ENCODE measurements around the gene TRMT10A. TPM values are rescaled to one million over a fixed set of nuclear protein-coding genes. Genes with fewer than 3 reads are reported as not detected.

Gene TRMT10A
- total RNA-seq, 6 experiments from 2014 or later: 4.1 to 6.8 (median 5.2) TPM

GRCh38 chr4:99587309-99587708 lies 23.5 kb upstream of the TRMT10A start:
- Mint-ChIP-seq H3K9me3 (no peaks in the 10 kb centered on the region), H3K27me3 (ENCODE audit: insufficient read depth) (no peaks in the 10 kb centered on the region; the same call in 1 of the 2 replicates), H3K4me3 (no peak overlapping the region), H3K4me1 (ENCODE audit: low read depth) (no peaks in the 10 kb centered on the region), H3K36me3 (ENCODE audit: low read depth) (no peaks in the 10 kb centered on the region), H3K27ac (no peak overlapping the region)
- TF ChIP-seq, protein P1, sequence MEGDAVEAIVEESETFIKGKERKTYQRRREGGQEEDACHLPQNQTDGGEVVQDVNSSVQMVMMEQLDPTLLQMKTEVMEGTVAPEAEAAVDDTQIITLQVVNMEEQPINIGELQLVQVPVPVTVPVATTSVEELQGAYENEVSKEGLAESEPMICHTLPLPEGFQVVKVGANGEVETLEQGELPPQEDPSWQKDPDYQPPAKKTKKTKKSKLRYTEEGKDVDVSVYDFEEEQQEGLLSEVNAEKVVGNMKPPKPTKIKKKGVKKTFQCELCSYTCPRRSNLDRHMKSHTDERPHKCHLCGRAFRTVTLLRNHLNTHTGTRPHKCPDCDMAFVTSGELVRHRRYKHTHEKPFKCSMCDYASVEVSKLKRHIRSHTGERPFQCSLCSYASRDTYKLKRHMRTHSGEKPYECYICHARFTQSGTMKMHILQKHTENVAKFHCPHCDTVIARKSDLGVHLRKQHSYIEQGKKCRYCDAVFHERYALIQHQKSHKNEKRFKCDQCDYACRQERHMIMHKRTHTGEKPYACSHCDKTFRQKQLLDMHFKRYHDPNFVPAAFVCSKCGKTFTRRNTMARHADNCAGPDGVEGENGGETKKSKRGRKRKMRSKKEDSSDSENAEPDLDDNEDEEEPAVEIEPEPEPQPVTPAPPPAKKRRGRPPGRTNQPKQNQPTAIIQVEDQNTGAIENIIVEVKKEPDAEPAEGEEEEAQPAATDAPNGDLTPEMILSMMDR (IDR thresholded peaks at IDR 0.05): no peak
- DNase-seq: no peak

- Mint-ChIP-seq H3K4me3 (no peak overlapping the region), H3K36me3 (ENCODE audit: low read depth) (no peaks in the 10 kb centered on the region), H3K27ac (no peak overlapping the region), H3K4me1 (ENCODE audit: low read depth) (no peaks in the 10 kb centered on the region), H3K9me3 (no peaks in the 10 kb centered on the region), H3K27me3 (ENCODE audit: insufficient read depth) (no peaks in the 10 kb centered on the region; the same call in 1 of the 2 replicates)
- TF ChIP-seq, protein P1 (IDR thresholded peaks at IDR 0.05): no peak
- no peak for DNase-seq
These were observed 23.0 kb upstream of the TRMT10A start for GRCh38 chr4:99586797-99587196.

GRCh38 chr4:99586322-99586721 lies 22.5 kb upstream of the TRMT10A start:
- H3K4me3 Mint-ChIP-seq: no peak overlapping the region
- no peak overlapping the region for H3K27ac Mint-ChIP-seq
- H3K36me3 Mint-ChIP-seq (ENCODE audit: low read depth): no peaks in the 10 kb centered on the region
- H3K4me1 Mint-ChIP-seq (ENCODE audit: low read depth): no peaks in the 10 kb centered on the region
- no peak for DNase-seq
- TF ChIP-seq, protein P1 (IDR thresholded peaks at IDR 0.05): no peak
- no peaks in the 10 kb centered on the region for H3K9me3 Mint-ChIP-seq
- no peaks in the 10 kb centered on the region; the same call in 1 of the 2 replicates for H3K27me3 Mint-ChIP-seq (ENCODE audit: insufficient read depth)

DNA sequence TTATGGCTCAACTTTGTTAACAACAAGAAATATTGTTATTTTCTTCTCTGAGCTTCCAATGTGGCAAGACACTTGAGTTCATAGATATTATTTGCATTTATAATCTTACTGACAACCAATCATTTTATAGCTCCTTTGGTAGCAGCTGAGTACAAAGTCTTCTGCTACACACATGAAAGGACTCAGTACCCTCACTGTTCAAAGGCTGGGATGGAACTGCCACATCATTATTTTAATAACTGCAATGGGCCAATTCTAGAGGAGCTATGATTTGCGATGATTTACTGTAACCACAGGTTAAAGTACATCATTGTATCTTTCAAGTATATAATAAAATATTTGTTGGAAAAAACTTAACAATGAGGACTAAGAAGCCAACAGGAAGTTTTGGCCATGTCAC lies 21.7 kb upstream of the TRMT10A start:
- Mint-ChIP-seq H3K9me3 (no peaks in the 10 kb centered on the region), H3K27ac (no peak overlapping the region), H3K27me3 (ENCODE audit: insufficient read depth) (no peaks in the 10 kb centered on the region; the same call in 1 of the 2 replicates), H3K4me3 (no peak overlapping the region), H3K4me1 (ENCODE audit: low read depth) (no peaks in the 10 kb centered on the region), H3K36me3 (ENCODE audit: low read depth) (no peaks in the 10 kb centered on the region)
- TF ChIP-seq, protein P1 (IDR thresholded peaks at IDR 0.05): no peak
- DNase-seq: no peak

DNA sequence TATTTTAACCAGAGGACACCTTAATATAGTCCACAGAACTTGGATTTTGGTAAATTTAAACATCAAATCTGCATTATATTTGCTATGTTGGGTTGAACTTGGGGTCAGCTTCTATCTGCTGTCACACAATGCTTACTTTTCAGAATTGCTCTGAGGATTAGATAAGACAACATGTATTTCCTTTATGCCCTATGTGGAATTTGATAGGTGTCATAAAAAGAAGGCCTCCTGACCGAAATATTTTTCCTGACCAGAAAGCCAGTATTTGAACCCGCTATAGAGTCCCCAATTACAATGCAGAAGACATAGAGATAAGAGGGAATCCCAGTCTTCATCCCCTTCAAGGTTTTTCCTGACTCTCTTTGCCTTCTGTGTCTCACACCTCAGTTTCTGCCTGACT lies 14.9 kb upstream of the TRMT10A start:
- TF ChIP-seq, protein P1 (IDR thresholded peaks at IDR 0.05): no peak
- no peak for DNase-seq
- no peak overlapping the region for H3K4me3 Mint-ChIP-seq
- H3K27ac Mint-ChIP-seq: no peak overlapping the region
- no peaks in the 10 kb centered on the region for H3K4me1 Mint-ChIP-seq (ENCODE audit: low read depth)
- H3K36me3 Mint-ChIP-seq (ENCODE audit: low read depth): no peaks in the 10 kb centered on the region
- peaks cover 4% of the 10 kb centered on the region for H3K27me3 Mint-ChIP-seq (ENCODE audit: insufficient read depth)
- no peaks in the 10 kb centered on the region for H3K9me3 Mint-ChIP-seq

Data from HFFc6 (cell line).